GM12878 (cell line): ENCODE measurements around the gene BRCA1. TPM values are rescaled to one million over a fixed set of nuclear protein-coding genes. Genes with fewer than 3 reads are reported as not detected.

ENCODE experiments used
- CEBPB ChIP-seq, 2 experiments: fragments of 150-350 bp in 1 of 2; IDR thresholded peaks; 2 replicates each; pipeline ENCODE4 v1.6.1; 2012 to 2014; ENCODE audit warnings: low read depth in 2 of 2, low read length in 2 of 2, borderline replicate concordance in 1 of 2, inconsistent platforms in 1 of 2
- CHD1 ChIP-seq: IDR thresholded peaks from 2 replicates; pipeline ENCODE4 v1.6.1; 2012; ENCODE audit warnings: low read depth, low read length, improper control_type of control experiment
- CREB1 ChIP-seq: IDR thresholded peaks from 2 replicates; pipeline ENCODE4 v1.6.1; 2012; ENCODE audit warnings: low read depth, mild to moderate bottlenecking, inconsistent platforms
- E2F8 ChIP-seq: fragments of 450-650 bp; IDR thresholded peaks from 2 replicates; pipeline ENCODE4 v1.6.1; 2018; ENCODE audit warnings: mild to moderate bottlenecking, low read depth, moderate library complexity; ENCODE audit not compliant: partially characterized antibody
- E4F1 ChIP-seq: fragments of 450-650 bp; IDR thresholded peaks from 2 replicates; pipeline ENCODE4 v1.6.1; 2018; ENCODE audit warnings: borderline replicate concordance, mild to moderate bottlenecking; ENCODE audit not compliant: partially characterized antibody
- EGR1 ChIP-seq, 2 experiments: IDR thresholded peaks; 1 replicate in 1 of 2; 2 replicates in 1 of 2; pipeline ENCODE4 v1.6.1; 2011 to 2012; ENCODE audit warnings: low read depth in 2 of 2, low read length in 2 of 2, borderline replicate concordance in 1 of 2, mild to moderate bottlenecking in 1 of 2, moderate library complexity in 1 of 2
- GATAD2B ChIP-seq: fragments of 450-650 bp; conservative IDR thresholded peaks from 2 replicates; pipeline ENCODE4 v1.6.1; 2017; ENCODE audit warnings: low read depth, mild to moderate bottlenecking, moderate library complexity
- HCFC1 ChIP-seq: fragments of 150-350 bp; IDR thresholded peaks from 2 replicates; pipeline ENCODE4 v1.6.1; 2014; ENCODE audit warnings: low read length
- JUNB ChIP-seq: IDR thresholded peaks from 2 replicates; pipeline ENCODE4 v1.6.1; 2016; ENCODE audit warnings: antibody characterized with exemption, mild to moderate bottlenecking
- KLF5 ChIP-seq: fragments of 450-650 bp; IDR thresholded peaks from 2 replicates; pipeline ENCODE4 v1.6.1; 2014; ENCODE audit warnings: mild to moderate bottlenecking; ENCODE audit not compliant: partially characterized antibody
- MXI1 ChIP-seq: fragments of 150-350 bp; IDR thresholded peaks from 2 replicates; pipeline ENCODE4 v1.6.1; 2011; ENCODE audit warnings: low read depth, mild to moderate bottlenecking, inconsistent platforms, low read length, improper control_type of control experiment
- MYC ChIP-seq: IDR thresholded peaks from 2 replicates; pipeline ENCODE4 v1.6.1; 2011; ENCODE audit warnings: mild to moderate bottlenecking, low read length, moderate library complexity, inconsistent platforms; ENCODE audit not compliant: insufficient read depth, insufficient replicate concordance, insufficient read length, severe bottlenecking
- PAX8 ChIP-seq: fragments of 450-650 bp; IDR thresholded peaks from 2 replicates; pipeline ENCODE4 v1.6.1; 2017; ENCODE audit warnings: mild to moderate bottlenecking, moderate library complexity
- PBX3 ChIP-seq: IDR thresholded peaks from 2 replicates; pipeline ENCODE4 v1.6.1; 2011; ENCODE audit warnings: mild to moderate bottlenecking, low read depth, low read length, moderate library complexity; ENCODE audit not compliant: insufficient replicate concordance
- SIN3A ChIP-seq: IDR thresholded peaks from 2 replicates; pipeline ENCODE4 v1.6.1; 2012; ENCODE audit warnings: low read depth, low read length, improper control_type of control experiment
- SREBF2 ChIP-seq: IDR thresholded peaks from 2 replicates; pipeline ENCODE4 v1.6.1; 2012; ENCODE audit warnings: mild to moderate bottlenecking, low read length
- STAT3 ChIP-seq: IDR thresholded peaks from 2 replicates; pipeline ENCODE4 v1.6.1; 2011; ENCODE audit warnings: low read depth, low read length, improper control_type of control experiment
- ZNF687 ChIP-seq: fragments of 450-650 bp; IDR thresholded peaks from 2 replicates; pipeline ENCODE4 v1.6.1; 2017; ENCODE audit warnings: mild to moderate bottlenecking, moderate library complexity
- ZSCAN29 ChIP-seq: fragments of 450-650 bp; IDR thresholded peaks from 2 replicates; pipeline ENCODE4 v1.6.1; 2017; ENCODE audit warnings: mild to moderate bottlenecking, moderate library complexity
- polyA plus RNA-seq, 11 experiments: library from polyadenylated mRNA; depleted of rRNA in 4 of 11; unstranded in 6 of 11; stranded (reverse) in 5 of 11; fragments of >200 nt; fragmentation: Nextera tagmentation in 4 of 11; fragmentation: Illumina TruSeq in 1 of 11; extraction: Ambion mirVana in 4 of 11; extraction: Trizol in 1 of 11; gene quantifications; 1 replicate in 1 of 11; 2 replicates in 10 of 11; pipeline versions ENCODE4 v1.2.1 to v1.2.3, GENCODE V29; 2011 to 2016; ENCODE audit warnings: inconsistent platforms in 2 of 11, missing spikeins in 2 of 11, low read depth in 1 of 11
- total RNA-seq, 4 experiments: library from RNA; depleted of rRNA in 3 of 4; stranded (reverse); fragments of >200 nt in 3 of 4; fragmentation: Illumina TruSeq in 1 of 4; extraction: Trizol in 1 of 4; gene quantifications; 2 replicates each; pipeline versions ENCODE4 v1.2.1 to v1.2.3, GENCODE V29; 2013 to 2021

BRCA1 gene
- total and polyA plus RNA-seq, 10 of the 15 experiments (the other 5 are each of a cell fraction or from before 2014, with no cell fraction given) = 16.8 to 71.2 (median 44.2) TPM

- TF ChIP-seq STAT3 (no peak), SIN3A (peak; percentile 51; the same call in 1 of the 2 replicates), MYC (peak; percentile 42), ZSCAN29 (no peak), CREB1 (peak; percentile 73; the same call in 1 of the 2 replicates), PBX3 (peak; percentile 99), ZNF687 (0 out of 2 replicates have a peak, but pooled peaks have one; percentile 12), EGR1 (IDR thresholded peaks at IDR 0.05; ENCODE audit: borderline replicate concordance in 1 of 2, low read depth in 2 of 2, low read length in 2 of 2) (peak in 1 of 2 experiments; percentile 73; a peak in 2 of 3 replicates), JUNB (no peak), GATAD2B (no peak), KLF5 (peak; percentile 29), CHD1 (no peak), E2F8 (no peak), E4F1 (no peak), PAX8 (0 out of 2 replicates have a peak, but pooled peaks have one; percentile 24), SREBF2 (no peak), HCFC1 (peak; percentile 58), MXI1 (no peak), CEBPB (IDR thresholded peaks at IDR 0.05; ENCODE audit: borderline replicate concordance in 1 of 2, low read depth in 2 of 2, low read length in 2 of 2) (no peak)
Measured at GRCh38 chr17:43170766-43171585, 45.8 kb upstream of the BRCA1 start, which contains the start of gene NBR1 (continued).
